Midbrain (tissue), 1 donor: ENCODE measurements around the gene PACSIN1.

Source experiments
- DNase-seq: peaks from one replicate; lab custom pipeline; 2025; lab: John Stamatoyannopoulos, UW

PACSIN1 gene

GRCh38 chr6:34581561-34581920, 115.7 kb downstream of the PACSIN1 start:
- DNase-seq: no peak

GRCh38 chr6:34583461-34583860, 117.6 kb downstream of the PACSIN1 start:
- no peak for DNase-seq

GRCh38 chr6:34583861-34584604, 118.2 kb downstream of the PACSIN1 start:
- DNase-seq: no peak

- DNase-seq: no peak
Observed at GRCh38 chr6:34584694-34585093, 118.8 kb downstream of the PACSIN1 start.
